Smooth muscle cell of bladder (primary cell): ENCODE results near the gene NOX3. TPM values are rescaled to one million over a fixed set of nuclear protein-coding genes. Genes with fewer than 3 reads are reported as not detected.

Experiments used
- total RNA-seq: library from RNA; depleted of rRNA; stranded (reverse); fragments of >200 nt; gene quantifications from 2 replicates; pipeline ENCODE4 v1.2.3, GENCODE V29; 2014

The NOX3 gene, protein sequence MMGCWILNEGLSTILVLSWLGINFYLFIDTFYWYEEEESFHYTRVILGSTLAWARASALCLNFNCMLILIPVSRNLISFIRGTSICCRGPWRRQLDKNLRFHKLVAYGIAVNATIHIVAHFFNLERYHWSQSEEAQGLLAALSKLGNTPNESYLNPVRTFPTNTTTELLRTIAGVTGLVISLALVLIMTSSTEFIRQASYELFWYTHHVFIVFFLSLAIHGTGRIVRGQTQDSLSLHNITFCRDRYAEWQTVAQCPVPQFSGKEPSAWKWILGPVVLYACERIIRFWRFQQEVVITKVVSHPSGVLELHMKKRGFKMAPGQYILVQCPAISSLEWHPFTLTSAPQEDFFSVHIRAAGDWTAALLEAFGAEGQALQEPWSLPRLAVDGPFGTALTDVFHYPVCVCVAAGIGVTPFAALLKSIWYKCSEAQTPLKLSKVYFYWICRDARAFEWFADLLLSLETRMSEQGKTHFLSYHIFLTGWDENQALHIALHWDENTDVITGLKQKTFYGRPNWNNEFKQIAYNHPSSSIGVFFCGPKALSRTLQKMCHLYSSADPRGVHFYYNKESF
- total RNA-seq: not detected in 2 replicates

DNA sequence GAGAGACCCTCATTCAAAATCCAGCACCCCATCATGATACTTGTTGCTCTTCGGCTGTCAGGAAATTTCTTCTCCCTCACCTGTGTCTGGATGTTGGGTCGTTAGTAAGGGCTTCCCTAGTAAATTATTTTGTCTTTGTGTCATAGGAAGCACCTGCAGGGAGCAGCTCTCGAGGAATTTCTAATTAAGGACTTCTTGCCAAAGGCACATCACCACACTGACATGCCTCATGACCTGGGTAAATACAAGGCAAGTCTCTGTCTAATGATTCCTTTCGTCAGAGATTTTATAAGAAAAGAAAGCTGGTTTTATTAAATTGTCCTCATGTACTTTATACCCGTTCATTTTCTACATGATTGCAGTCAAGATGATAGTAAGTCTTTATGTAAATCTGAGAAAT, at the start of gene NOX3:
NOX3 (minus strand) TSS at position 74 of the 400 bp plus-strand sequence; CDS start at position 35, 39 bp downstream.

Other genes with a start within 250 kb of the NOX3 start
- not detected in 2 replicates for gene CLDN20, start 191.8 kb downstream of the NOX3 start, total RNA-seq
- gene TFB1M, start 141.4 kb downstream of the NOX3 start, total RNA-seq: 12.9 and 14.1 TPM in 2 replicates